Prostate gland (tissue), 2 donors: ENCODE data around the gene RAD21L1. TPM values are rescaled to one million over a fixed set of nuclear protein-coding genes. Genes with fewer than 3 reads are reported as not detected.
A peak's percentile ranks its signal among the peaks of the same experiment; 100 is the strongest.
"Not testable (repeated sequence)": the region's sequence is repeated elsewhere in the genome, so short reads cannot be mapped to it uniquely, and the experiment has no call there.

Experiments
- DNase-seq: peaks from one replicate; pipeline ENCODE4 v3.0.0-alpha.2; 2019; ENCODE audit warnings: low spot score
- H3K27ac ChIP-seq, 2 donors: fragments of 200-600 bp; sonication (generic); 2 replicates each; pipeline ENCODE4 v1.5.1; 2017 to 2019
- H3K27me3 ChIP-seq: fragments of 200-600 bp; sonication (generic); replicated peaks from 2 replicates; pipeline ENCODE4 v1.5.1; 2019; ENCODE audit not compliant: insufficient read depth
- H3K36me3 ChIP-seq, 2 donors: fragments of 200-600 bp; sonication (generic); 1 replicate in 1 of 2; 2 replicates in 1 of 2; pipeline versions ENCODE4 v1.5.1 to v1.8.1; 2017 to 2019
- H3K4me1 ChIP-seq: fragments of 200-600 bp; sonication (generic); replicated peaks from 2 replicates; pipeline ENCODE4 v1.5.1; 2019
- H3K4me3 ChIP-seq, 2 donors: fragments of 200-600 bp; sonication (generic); 2 replicates each; pipeline ENCODE4 v1.5.1; 2017 to 2019
- H3K9me3 ChIP-seq: fragments of 200-600 bp; sonication (generic); 2 replicates; pipeline ENCODE4 v1.5.1; 2017
- POLR2A ChIP-seq: fragments of 450-650 bp; IDR thresholded peaks from one replicate; pipeline ENCODE4 v1.6.1; 2016; ENCODE audit warnings: antibody characterized with exemption, mild to moderate bottlenecking
- POLR2AphosphoS5 ChIP-seq: sonication (generic); formaldehyde crosslinking; IDR thresholded peaks from one replicate; pipeline ENCODE4 v1.6.1; 2017; ENCODE audit warnings: antibody characterized with exemption
- WGBS: methylation state at CpG from one replicate; pipeline ENCODE4 v1.1.5; 2018; 5-methylcytosine and 5-hydroxymethylcytosine counted together
- intact Hi-C: fragments of 100-400 bp; cut with DNase I; formaldehyde crosslinking; loops from one replicate; pipeline ENCODE4 v1.14.2; 2022
- total RNA-seq, 2 donors: library from RNA; depleted of rRNA; stranded (reverse); fragments of >200 nt; gene quantifications; one replicate each; pipeline ENCODE4 v1.1.0, GENCODE V29; 2016
- TF ChIP-seq, protein P1 (sequence below), 4 experiments: fragments of 200-600 bp in 2 of 4; fragments of 450-650 bp in 2 of 4; sonication (generic) in 2 of 4; IDR thresholded peaks; 1 replicate in 3 of 4; 2 replicates in 1 of 4; pipeline ENCODE4 v1.5.1; 2016 to 2019; ENCODE audit warnings: antibody characterized with exemption in 4 of 4, mild to moderate bottlenecking in 2 of 4, moderate library complexity in 2 of 4

Gene RAD21L1
- total RNA-seq, 2 donors from 2014 or later: 3.0 TPM; not detected in 1

- H3K36me3 ChIP-seq: no peaks in the 10 kb centered on the region
- TF ChIP-seq POLR2A (no peak), POLR2AphosphoS5 (no peak)
- TF ChIP-seq, protein P1, sequence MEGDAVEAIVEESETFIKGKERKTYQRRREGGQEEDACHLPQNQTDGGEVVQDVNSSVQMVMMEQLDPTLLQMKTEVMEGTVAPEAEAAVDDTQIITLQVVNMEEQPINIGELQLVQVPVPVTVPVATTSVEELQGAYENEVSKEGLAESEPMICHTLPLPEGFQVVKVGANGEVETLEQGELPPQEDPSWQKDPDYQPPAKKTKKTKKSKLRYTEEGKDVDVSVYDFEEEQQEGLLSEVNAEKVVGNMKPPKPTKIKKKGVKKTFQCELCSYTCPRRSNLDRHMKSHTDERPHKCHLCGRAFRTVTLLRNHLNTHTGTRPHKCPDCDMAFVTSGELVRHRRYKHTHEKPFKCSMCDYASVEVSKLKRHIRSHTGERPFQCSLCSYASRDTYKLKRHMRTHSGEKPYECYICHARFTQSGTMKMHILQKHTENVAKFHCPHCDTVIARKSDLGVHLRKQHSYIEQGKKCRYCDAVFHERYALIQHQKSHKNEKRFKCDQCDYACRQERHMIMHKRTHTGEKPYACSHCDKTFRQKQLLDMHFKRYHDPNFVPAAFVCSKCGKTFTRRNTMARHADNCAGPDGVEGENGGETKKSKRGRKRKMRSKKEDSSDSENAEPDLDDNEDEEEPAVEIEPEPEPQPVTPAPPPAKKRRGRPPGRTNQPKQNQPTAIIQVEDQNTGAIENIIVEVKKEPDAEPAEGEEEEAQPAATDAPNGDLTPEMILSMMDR (IDR thresholded peaks at IDR 0.05): no peak
- WGBS: 73% methylated on average over 11 of the region's 11 CpGs
- H3K9me3 ChIP-seq: no peaks in the 10 kb centered on the region
- H3K27me3 ChIP-seq: no peaks in the 10 kb centered on the region
- intact Hi-C loops: loop anchor here (10.0 kb wide), 1 partner anchor 401 kb away; no protein-coding TSS in a partner anchor
- H3K4me3 ChIP-seq: no peak overlapping the region
- H3K4me1 ChIP-seq: no peaks in the 10 kb centered on the region
- DNase-seq: no peak
- H3K27ac ChIP-seq: no peak overlapping the region
Observed at GRCh38 chr20:1215386-1216170, 10.3 kb upstream of the RAD21L1 start.

DNA sequence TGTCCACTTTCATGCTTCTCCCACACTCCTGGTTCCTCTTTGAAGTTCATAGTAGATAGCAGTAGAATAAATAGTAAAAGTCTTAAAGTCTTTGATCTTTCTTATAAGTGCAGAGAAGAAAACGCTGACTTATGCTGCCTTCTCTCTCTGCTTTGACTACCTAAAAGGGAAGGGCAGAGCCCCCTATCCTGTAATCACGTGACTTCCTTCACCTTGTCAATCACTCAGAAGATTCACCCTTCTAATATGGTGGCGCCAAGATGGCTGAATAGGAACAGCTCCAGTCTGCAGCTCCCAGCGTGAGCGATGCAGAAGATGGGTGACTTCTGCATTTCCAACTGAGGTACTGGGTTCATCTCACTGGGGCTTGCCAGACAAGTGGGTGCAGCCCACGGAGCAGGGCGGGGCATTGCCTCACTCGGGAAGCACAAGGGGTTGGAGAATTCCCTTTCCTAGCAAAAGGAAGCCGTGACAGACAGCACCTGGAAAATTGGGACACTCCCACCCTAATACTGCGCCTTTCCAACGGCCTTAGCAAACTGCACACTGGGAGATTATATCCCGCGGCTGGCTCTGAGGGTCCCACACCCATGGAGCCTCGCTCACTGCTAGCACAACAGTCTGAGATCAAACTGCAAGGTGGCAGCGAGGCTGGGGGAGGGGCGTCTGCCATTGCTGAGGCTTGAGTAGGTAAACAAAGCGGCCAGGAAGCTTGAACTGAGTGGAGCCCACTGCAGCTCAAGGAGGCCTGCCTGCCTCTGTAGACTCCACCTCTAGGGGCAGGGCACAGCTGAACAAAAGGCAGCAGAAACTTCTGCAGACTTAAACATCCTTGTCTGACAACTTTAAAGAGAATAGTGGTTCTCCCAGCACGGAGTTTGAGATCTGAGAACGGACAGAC lies 9.1 kb upstream of the RAD21L1 start:
- not testable (repeated sequence) for H3K36me3 ChIP-seq, H3K27me3 ChIP-seq, H3K27ac ChIP-seq, H3K4me3 ChIP-seq, DNase-seq, H3K9me3 ChIP-seq, H3K4me1 ChIP-seq
- WGBS: 68% methylated on average over 19 of the region's 19 CpGs
- intact Hi-C loops: loop anchor here (10.0 kb wide), 1 partner anchor 402 kb away; no protein-coding TSS in a partner anchor

DNA sequence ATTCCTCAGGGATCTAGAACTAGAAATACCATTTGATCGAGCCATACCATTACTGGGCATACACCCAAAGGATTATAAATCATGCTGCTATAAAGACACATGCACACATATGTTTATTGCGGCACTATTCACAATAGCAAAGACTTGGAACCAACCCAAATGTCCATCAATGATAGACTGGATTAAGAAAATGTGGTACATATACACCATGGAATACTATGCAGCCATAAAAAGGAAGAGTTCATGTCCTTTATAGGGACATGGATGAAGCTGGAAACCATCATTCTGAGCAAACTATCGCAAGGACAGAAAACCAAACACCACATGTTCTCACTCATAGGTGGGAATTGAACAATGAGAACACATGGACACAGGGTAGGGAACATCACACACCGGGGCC lies 3.1 kb upstream of the RAD21L1 start:
- H3K27ac ChIP-seq, DNase-seq, intact Hi-C loops, H3K36me3 ChIP-seq, H3K4me3 ChIP-seq, H3K27me3 ChIP-seq, H3K4me1 ChIP-seq, H3K9me3 ChIP-seq: not testable (repeated sequence)
- 68% methylated on average over 4 of the region's 4 CpGs for WGBS

- no peak overlapping the region for H3K27ac ChIP-seq
- DNase-seq: no peak
- TF ChIP-seq POLR2AphosphoS5: no peak
- TF ChIP-seq, protein P1 (IDR thresholded peaks at IDR 0.05): no peak
- no peak for TF ChIP-seq POLR2A
- 85% methylated on average over 20 of the region's 20 CpGs for WGBS
- no peaks in the 10 kb centered on the region for H3K36me3 ChIP-seq
- H3K4me1 ChIP-seq: peaks cover 7% of the 10 kb centered on the region
- intact Hi-C loops: no loop called here
- H3K9me3 ChIP-seq: no peaks in the 10 kb centered on the region
- H3K4me3 ChIP-seq: no peak overlapping the region
- H3K27me3 ChIP-seq: no peaks in the 10 kb centered on the region
Observed at GRCh38 chr20:1224205-1224890, 1.5 kb upstream of the RAD21L1 start.

- Histone ChIP-seq H3K9me3 (no peaks in the 10 kb centered on the region), H3K27me3 (no peaks in the 10 kb centered on the region), H3K27ac (no peak overlapping the region), H3K4me3 (peak overlapping the region; percentile 22 to 26), H3K4me1 (peaks cover 7% of the 10 kb centered on the region), H3K36me3 (no peaks in the 10 kb centered on the region)
- no peak for TF ChIP-seq POLR2A
- TF ChIP-seq POLR2AphosphoS5: no peak
- TF ChIP-seq, protein P1 (IDR thresholded peaks at IDR 0.05): no peak
- DNase-seq: no peak
- 2% methylated on average over 30 of the region's 30 CpGs for WGBS
- intact Hi-C loops: no loop called here
Observed at GRCh38 chr20:1225263-1225782, 521 bp upstream of the RAD21L1 start.
